SK-N-SH treated with all-trans-retinoic acid at 6 μM for 48 hours (cell line): ENCODE data around the gene LRMDA.

Experiments
- GLIS3 ChIP-seq: fragments of 250-450 bp; sonication (Bioruptor Pico); IDR thresholded peaks from 2 replicates; pipeline ENCODE4 v1.5.0; 2020; ENCODE audit warnings: mild to moderate bottlenecking, moderate library complexity
- PPARA ChIP-seq: fragments of 250-450 bp; sonication (Bioruptor Pico); IDR thresholded peaks from 2 replicates; pipeline ENCODE4 v1.5.0; 2020; ENCODE audit warnings: mild to moderate bottlenecking, borderline replicate concordance
- ZFP3 ChIP-seq: fragments of 250-450 bp; sonication (Bioruptor Pico); IDR thresholded peaks from 2 replicates; pipeline ENCODE4 v1.5.0; 2020; ENCODE audit warnings: mild to moderate bottlenecking, moderate library complexity
- ZNF565 ChIP-seq: fragments of 450-650 bp; formaldehyde crosslinking; conservative IDR thresholded peaks from 2 replicates; pipeline ENCODE4 v1.5.0; 2020; ENCODE audit warnings: low read depth, mild to moderate bottlenecking, moderate library complexity
- TF ChIP-seq, protein P1 (sequence below): fragments of 250-450 bp; sonication (Bioruptor Pico); IDR thresholded peaks from 2 replicates; pipeline ENCODE4 v1.8.0; 2020; ENCODE audit warnings: mild to moderate bottlenecking, moderate library complexity, borderline replicate concordance

DNA sequence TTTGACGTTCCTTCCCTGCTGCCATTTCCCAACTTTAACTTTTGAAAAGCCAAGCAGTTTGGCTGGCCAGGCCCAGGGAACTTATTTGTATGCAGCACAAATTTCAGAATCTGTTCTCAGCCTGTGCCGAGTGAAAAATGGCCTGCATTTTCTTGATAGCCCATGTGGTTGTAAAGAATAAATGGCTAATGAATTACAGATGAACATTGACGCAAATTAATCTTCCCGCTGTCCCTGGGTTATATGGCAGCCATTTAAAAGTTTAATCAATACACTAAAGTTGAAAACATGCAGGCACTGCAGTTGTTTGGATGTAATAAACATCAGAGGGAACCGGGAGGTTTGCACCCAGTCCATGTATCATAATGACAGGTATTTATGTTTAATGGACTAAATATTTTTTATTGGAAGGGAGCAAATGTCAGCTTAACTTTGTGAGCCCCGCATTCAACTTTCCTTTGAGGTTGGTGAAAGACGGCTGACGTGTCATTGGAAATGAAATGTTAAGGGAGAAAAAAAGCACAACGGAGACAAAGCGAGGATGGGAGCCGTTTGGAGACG lies 1092.4 kb downstream of the LRMDA start:
- TF ChIP-seq, protein P1, sequence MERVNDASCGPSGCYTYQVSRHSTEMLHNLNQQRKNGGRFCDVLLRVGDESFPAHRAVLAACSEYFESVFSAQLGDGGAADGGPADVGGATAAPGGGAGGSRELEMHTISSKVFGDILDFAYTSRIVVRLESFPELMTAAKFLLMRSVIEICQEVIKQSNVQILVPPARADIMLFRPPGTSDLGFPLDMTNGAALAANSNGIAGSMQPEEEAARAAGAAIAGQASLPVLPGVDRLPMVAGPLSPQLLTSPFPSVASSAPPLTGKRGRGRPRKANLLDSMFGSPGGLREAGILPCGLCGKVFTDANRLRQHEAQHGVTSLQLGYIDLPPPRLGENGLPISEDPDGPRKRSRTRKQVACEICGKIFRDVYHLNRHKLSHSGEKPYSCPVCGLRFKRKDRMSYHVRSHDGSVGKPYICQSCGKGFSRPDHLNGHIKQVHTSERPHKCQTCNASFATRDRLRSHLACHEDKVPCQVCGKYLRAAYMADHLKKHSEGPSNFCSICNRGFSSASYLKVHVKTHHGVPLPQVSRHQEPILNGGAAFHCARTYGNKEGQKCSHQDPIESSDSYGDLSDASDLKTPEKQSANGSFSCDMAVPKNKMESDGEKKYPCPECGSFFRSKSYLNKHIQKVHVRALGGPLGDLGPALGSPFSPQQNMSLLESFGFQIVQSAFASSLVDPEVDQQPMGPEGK (CRISPR knock-in tag) = no peak
- TF ChIP-seq ZFP3 (CRISPR knock-in tag) (no peak), ZNF565 (CRISPR knock-in tag) (no peak), PPARA (CRISPR knock-in tag) (no peak), GLIS3 (CRISPR knock-in tag) (no peak)
